ENCODE results near the gene RGS5. TPM values are rescaled to one million over a fixed set of nuclear protein-coding genes. Genes with fewer than 3 reads are reported as not detected.

RGS5 gene
- total and polyA plus RNA-seq, 12 donors: 56.5 to 660 (median 183) TPM

GRCh38 chr1:163142152-163142551 is 60.6 kb downstream of the RGS5 start:
- H3K36me3 ChIP-seq (replicated peaks in 1 of 2): no peaks in the 10 kb centered on the region
- intact Hi-C loops (cut with DNase I): no loop called here
- no peak for TF ChIP-seq CTCF (IDR thresholded peaks at IDR 0.05)
- no peak for TF ChIP-seq POLR2A (IDR thresholded peaks at IDR 0.05)
- 81 to 91% (median 86%) methylated on average over 2 of the region's 2 CpGs for WGBS, 4 donors
- H3K27me3 ChIP-seq: no peaks in the 10 kb centered on the region
- H3K4me1 ChIP-seq (replicated peaks in 1 of 2): no peaks in the 10 kb centered on the region
- no peaks in the 10 kb centered on the region for H3K9me3 ChIP-seq (replicated peaks in 1 of 3)
- no peak overlapping the region for H3K27ac ChIP-seq
- no peak for DNase-seq
- H3K4me3 ChIP-seq: no peak overlapping the region

GRCh38 chr1:163141556-163141955 is 61.2 kb downstream of the RGS5 start:
- Histone ChIP-seq H3K27me3 (no peaks in the 10 kb centered on the region), H3K27ac (no peak overlapping the region), H3K9me3 (replicated peaks in 1 of 3) (no peaks in the 10 kb centered on the region), H3K36me3 (replicated peaks in 1 of 2) (no peaks in the 10 kb centered on the region), H3K4me3 (no peak overlapping the region), H3K4me1 (replicated peaks in 1 of 2) (no peaks in the 10 kb centered on the region)
- DNase-seq: no peak
- TF ChIP-seq POLR2A (IDR thresholded peaks at IDR 0.05): no peak
- TF ChIP-seq CTCF (IDR thresholded peaks at IDR 0.05): no peak
- 93 to 97% (median 96%) methylated on average over 1 of the region's 1 CpG for WGBS, 4 donors
- intact Hi-C loops (cut with DNase I): no loop called here

- TF ChIP-seq POLR2A (IDR thresholded peaks at IDR 0.05) (no peak), CTCF (IDR thresholded peaks at IDR 0.05) (no peak)
- WGBS, 4 donors: 84 to 94% (median 89%) methylated on average over 3 of the region's 3 CpGs
Measured at GRCh38 chr1:163137556-163138265, 65.0 kb downstream of the RGS5 start.

GRCh38 chr1:163131981-163132380 is 70.7 kb downstream of the RGS5 start:
- no peaks in the 10 kb centered on the region for H3K27me3 ChIP-seq
- no peak overlapping the region for H3K27ac ChIP-seq
- no peak overlapping the region for H3K4me3 ChIP-seq
- TF ChIP-seq POLR2A (IDR thresholded peaks at IDR 0.05) (no peak), CTCF (IDR thresholded peaks at IDR 0.05) (no peak)
- H3K4me1 ChIP-seq (replicated peaks in 1 of 2): no peaks in the 10 kb centered on the region
- intact Hi-C loops (cut with DNase I): no loop called here
- no peak for DNase-seq
- H3K36me3 ChIP-seq (replicated peaks in 1 of 2): no peaks in the 10 kb centered on the region
- 94 to 100% (median 95%) methylated on average over 2 of the region's 2 CpGs; no CpG with 5 or more reads in 1 of the 4 donors for WGBS, 4 donors
- H3K9me3 ChIP-seq (replicated peaks in 1 of 3): no peaks in the 10 kb centered on the region

More at GRCh38 chr1:163137556-163138265, 65.0 kb downstream of the RGS5 start:
- Histone ChIP-seq H3K9me3 (replicated peaks in 1 of 3) (no peaks in the 10 kb centered on the region), H3K27ac (no peak overlapping the region), H3K4me3 (no peak overlapping the region), H3K27me3 (no peaks in the 10 kb centered on the region), H3K4me1 (replicated peaks in 1 of 2) (no peaks in the 10 kb centered on the region), H3K36me3 (replicated peaks in 1 of 2) (no peaks in the 10 kb centered on the region)
- intact Hi-C loops (cut with DNase I): no loop called here
- no peak for DNase-seq
